Fibroblast of villous mesenchyme (primary cell): ENCODE results near the gene SERGEF. TPM values are rescaled to one million over a fixed set of nuclear protein-coding genes. Genes with fewer than 3 reads are reported as not detected.

Source experiments
- DNase-seq: peaks from one replicate; pipeline ENCODE4 v3.0.0-alpha.2; 2010; ENCODE audit warnings: low read depth
- H3K4me3 ChIP-seq: 2 replicates; pipeline ENCODE4 v1.5.1; 2011; ENCODE audit warnings: low read depth, mild to moderate bottlenecking, low read length
- CTCF ChIP-seq: IDR thresholded peaks from 2 replicates; pipeline ENCODE4 v1.5.1; 2012; ENCODE audit warnings: low read depth, mild to moderate bottlenecking, low read length; ENCODE audit not compliant: insufficient read depth
- total RNA-seq: library from RNA; depleted of rRNA; stranded (reverse); fragments of >200 nt; gene quantifications from 2 replicates; pipeline ENCODE4 v1.2.3, GENCODE V29; 2012

Gene SERGEF
- total RNA-seq, 1 donor, result 21.2 TPM

GRCh38 chr11:17798716-17799115 lies 214.1 kb downstream of the SERGEF start:
- no peak for DNase-seq
- TF ChIP-seq CTCF, result no peak
- no peak overlapping the region for H3K4me3 ChIP-seq

- TF ChIP-seq CTCF, result no peak
These were observed 214.6 kb downstream of the SERGEF start for GRCh38 chr11:17798253-17798652.

GRCh38 chr11:17796154-17796553 lies 216.7 kb downstream of the SERGEF start:
- TF ChIP-seq CTCF, result no peak
- H3K4me3 ChIP-seq, result no peak overlapping the region
- DNase-seq, result no peak

More at GRCh38 chr11:17798253-17798652, 214.6 kb downstream of the SERGEF start:
- DNase-seq, result no peak
- H3K4me3 ChIP-seq, result no peak overlapping the region

GRCh38 chr11:17794981-17795380 lies 217.9 kb downstream of the SERGEF start:
- H3K4me3 ChIP-seq, result no peak overlapping the region
- no peak for TF ChIP-seq CTCF
- DNase-seq, result no peak

- no peak for DNase-seq
- TF ChIP-seq CTCF, result no peak
- no peak overlapping the region for H3K4me3 ChIP-seq
These were observed 219.1 kb downstream of the SERGEF start for GRCh38 chr11:17793642-17794170.

- no peak overlapping the region for H3K4me3 ChIP-seq
- no peak for TF ChIP-seq CTCF
- DNase-seq, result no peak
These were observed 220.7 kb downstream of the SERGEF start for GRCh38 chr11:17792161-17792560.

- TF ChIP-seq CTCF, result no peak
- no peak for DNase-seq
- no peak overlapping the region for H3K4me3 ChIP-seq
These were observed 221.7 kb downstream of the SERGEF start for GRCh38 chr11:17791144-17791543.
